Nephron progenitor cell (in vitro differentiated cells): ENCODE results near the gene DTNA.

Experiments used
- DNase-seq: peaks from one replicate; pipeline ENCODE4 v3.0.0; 2021
- H3K27ac Mint-ChIP-seq: 2 replicates; pipeline ENCODE4 v1.8.0; 2021; ENCODE audit warnings: mild to moderate bottlenecking, moderate library complexity, mixed read lengths
- H3K27me3 Mint-ChIP-seq: 2 replicates; pipeline ENCODE4 v1.8.0; 2021; ENCODE audit warnings: mild to moderate bottlenecking, low read depth, mixed read lengths; ENCODE audit not compliant: poor library complexity
- H3K36me3 Mint-ChIP-seq: 2 replicates; pipeline ENCODE4 v1.8.0; 2021; ENCODE audit warnings: low read depth, mixed read lengths
- H3K4me1 Mint-ChIP-seq: 2 replicates; pipeline ENCODE4 v1.8.0; 2021; ENCODE audit warnings: mixed read lengths
- H3K4me3 Mint-ChIP-seq: 2 replicates; pipeline ENCODE4 v1.8.0; 2021; ENCODE audit warnings: mild to moderate bottlenecking, moderate library complexity, mixed read lengths
- H3K9me3 Mint-ChIP-seq: 2 replicates; pipeline ENCODE4 v1.8.0; 2021; ENCODE audit warnings: mild to moderate bottlenecking, moderate library complexity, mixed read lengths
- CTCF ChIP-seq: fragments of 200-600 bp; sonication (generic); IDR thresholded peaks from 2 replicates; pipeline ENCODE4 v1.5.0; 2021; ENCODE audit warnings: antibody characterized with exemption

The DTNA gene

GRCh38 chr18:34933909-34934661 lies 224.0 kb downstream of the DTNA start:
- Mint-ChIP-seq H3K4me3 (no peak overlapping the region), H3K27me3 (peaks cover 5% of the 10 kb centered on the region), H3K36me3 (no peaks in the 10 kb centered on the region), H3K27ac (no peak overlapping the region), H3K9me3 (no peaks in the 10 kb centered on the region), H3K4me1 (no peaks in the 10 kb centered on the region)
- no peak for TF ChIP-seq CTCF
- DNase-seq = no peak

- Mint-ChIP-seq H3K9me3 (no peaks in the 10 kb centered on the region), H3K4me3 (no peak overlapping the region)
Measured at GRCh38 chr18:34936772-34937171, 226.7 kb downstream of the DTNA start.

GRCh38 chr18:34938090-34938489 lies 228.0 kb downstream of the DTNA start:
- Mint-ChIP-seq H3K4me1 (peaks cover 4% of the 10 kb centered on the region), H3K4me3 (no peak overlapping the region), H3K27ac (no peak overlapping the region), H3K27me3 (peaks cover 9% of the 10 kb centered on the region), H3K9me3 (no peaks in the 10 kb centered on the region), H3K36me3 (no peaks in the 10 kb centered on the region)
- TF ChIP-seq CTCF = no peak
- DNase-seq = no peak

More at GRCh38 chr18:34936772-34937171, 226.7 kb downstream of the DTNA start:
- Mint-ChIP-seq H3K27me3 (peaks cover 9% of the 10 kb centered on the region), H3K27ac (no peak overlapping the region), H3K4me1 (no peaks in the 10 kb centered on the region), H3K36me3 (no peaks in the 10 kb centered on the region)
- no peak for TF ChIP-seq CTCF
- DNase-seq = no peak
